HepG2 (cell line): Measurements from ENCODE around the gene COG4. TPM values are rescaled to one million over a fixed set of nuclear protein-coding genes. Genes with fewer than 3 reads are reported as not detected.

Experiments used
- CBX1 ChIP-seq: IDR thresholded peaks from one replicate; pipeline ENCODE4 v1.6.1; 2016; ENCODE audit warnings: antibody characterized with exemption, low read depth
- CHCHD3 ChIP-seq: sonication (generic); formaldehyde crosslinking; IDR thresholded peaks from 2 replicates; pipeline ENCODE4 v1.8.0; 2022; ENCODE audit warnings: mild to moderate bottlenecking, missing genetic modification reagents, moderate library complexity
- E2F1 ChIP-seq: sonication (generic); formaldehyde crosslinking; IDR thresholded peaks from 2 replicates; pipeline ENCODE4 v1.5.0; 2020; ENCODE audit warnings: missing genetic modification reagents
- NFKB2 ChIP-seq: sonication (generic); formaldehyde crosslinking; IDR thresholded peaks from 2 replicates; pipeline ENCODE4 v1.4.0; 2020; ENCODE audit warnings: missing genetic modification reagents, borderline replicate concordance
- NR2F1 ChIP-seq, 2 experiments: fragments of 450-650 bp in 1 of 2; formaldehyde crosslinking in 1 of 2; IDR thresholded peaks; 2 replicates each; pipeline versions ENCODE4 v1.5.0 to v1.6.1; 2016 to 2020; ENCODE audit warnings: mild to moderate bottlenecking in 1 of 2, missing compliant biosample characterization in 1 of 2, missing genetic modification reagents in 1 of 2, moderate library complexity in 1 of 2
- RBM22 ChIP-seq: fragments of 200-400 bp; formaldehyde crosslinking; optimal IDR thresholded peaks from 2 replicates; pipeline ENCODE3; 2017; ENCODE audit warnings: mild to moderate bottlenecking, low read length, moderate library complexity
- RELA ChIP-seq: sonication (generic); formaldehyde crosslinking; IDR thresholded peaks from 2 replicates; pipeline ENCODE4 v1.4.0; 2020; ENCODE audit warnings: missing genetic modification reagents
- REST ChIP-seq, 2 experiments: IDR thresholded peaks; 2 replicates each; pipeline ENCODE4 v1.6.1; 2011 to 2012; ENCODE audit warnings: low read length in 2 of 2, borderline replicate concordance in 1 of 2, low read depth in 1 of 2, mild to moderate bottlenecking in 1 of 2, moderate library complexity in 1 of 2
- TBX3 ChIP-seq: fragments of 450-650 bp; IDR thresholded peaks from 2 replicates; pipeline ENCODE4 v1.6.1; 2017; ENCODE audit warnings: antibody characterized with exemption, mild to moderate bottlenecking, inconsistent platforms, borderline replicate concordance
- THAP7 ChIP-seq: sonication (generic); formaldehyde crosslinking; IDR thresholded peaks from 2 replicates; pipeline ENCODE4 v1.8.1; 2023; ENCODE audit warnings: mild to moderate bottlenecking, missing genetic modification reagents
- polyA plus RNA-seq, 8 experiments: library from polyadenylated mRNA; depleted of rRNA in 3 of 8; stranded (reverse) in 7 of 8; unstranded in 1 of 8; fragments of >200 nt; fragmentation: Illumina TruSeq in 4 of 8; extraction: Trizol in 4 of 8; gene quantifications; 2 replicates each; pipeline versions ENCODE4 v1.2.1 to v1.2.3, GENCODE V29; 2011 to 2016; ENCODE audit warnings: low read depth in 4 of 8, missing spikeins in 1 of 8, mixed read lengths in 1 of 8; ENCODE audit not compliant: insufficient read depth in 1 of 8
- total RNA-seq, 5 experiments: library from RNA; depleted of rRNA; stranded (reverse); fragments of >200 nt; fragmentation: Illumina TruSeq; extraction: Trizol; gene quantifications; 2 replicates each; pipeline ENCODE4 v1.2.3, GENCODE V29; 2016; ENCODE audit warnings: low read depth in 1 of 5
- TF ChIP-seq, protein P1 (sequence below): sonication (generic); formaldehyde crosslinking; IDR thresholded peaks from 2 replicates; pipeline ENCODE4 v1.5.0; 2020; ENCODE audit warnings: mild to moderate bottlenecking, missing genetic modification reagents
- TF ChIP-seq, protein P2 (sequence below): sonication (generic); formaldehyde crosslinking; IDR thresholded peaks from 2 replicates; pipeline ENCODE4 v1.4.0; 2020; ENCODE audit warnings: missing genetic modification reagents
- TF ChIP-seq, protein P3 (sequence below): IDR thresholded peaks from 2 replicates; pipeline ENCODE4 v1.6.1; 2016; ENCODE audit warnings: missing compliant biosample characterization, missing genetic modification reagents, borderline replicate concordance

COG4 gene
- total and polyA plus RNA-seq, 2 of the 13 experiments (the other 11 are each of a cell fraction or from before 2014, with no cell fraction given), result 51.1 to 73.8 TPM

- TF ChIP-seq, protein P1, sequence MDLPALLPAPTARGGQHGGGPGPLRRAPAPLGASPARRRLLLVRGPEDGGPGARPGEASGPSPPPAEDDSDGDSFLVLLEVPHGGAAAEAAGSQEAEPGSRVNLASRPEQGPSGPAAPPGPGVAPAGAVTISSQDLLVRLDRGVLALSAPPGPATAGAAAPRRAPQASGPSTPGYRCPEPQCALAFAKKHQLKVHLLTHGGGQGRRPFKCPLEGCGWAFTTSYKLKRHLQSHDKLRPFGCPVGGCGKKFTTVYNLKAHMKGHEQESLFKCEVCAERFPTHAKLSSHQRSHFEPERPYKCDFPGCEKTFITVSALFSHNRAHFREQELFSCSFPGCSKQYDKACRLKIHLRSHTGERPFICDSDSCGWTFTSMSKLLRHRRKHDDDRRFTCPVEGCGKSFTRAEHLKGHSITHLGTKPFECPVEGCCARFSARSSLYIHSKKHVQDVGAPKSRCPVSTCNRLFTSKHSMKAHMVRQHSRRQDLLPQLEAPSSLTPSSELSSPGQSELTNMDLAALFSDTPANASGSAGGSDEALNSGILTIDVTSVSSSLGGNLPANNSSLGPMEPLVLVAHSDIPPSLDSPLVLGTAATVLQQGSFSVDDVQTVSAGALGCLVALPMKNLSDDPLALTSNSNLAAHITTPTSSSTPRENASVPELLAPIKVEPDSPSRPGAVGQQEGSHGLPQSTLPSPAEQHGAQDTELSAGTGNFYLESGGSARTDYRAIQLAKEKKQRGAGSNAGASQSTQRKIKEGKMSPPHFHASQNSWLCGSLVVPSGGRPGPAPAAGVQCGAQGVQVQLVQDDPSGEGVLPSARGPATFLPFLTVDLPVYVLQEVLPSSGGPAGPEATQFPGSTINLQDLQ (CRISPR knock-in tag), result 0 out of 2 replicates have a peak, but pooled peaks have one; percentile 20
- TF ChIP-seq NFKB2 (CRISPR knock-in tag) (peak; percentile 24; the same call in 1 of the 2 replicates), NR2F1 (CRISPR knock-in tag; IDR thresholded peaks at IDR 0.05) (peak in 1 of 2 experiments; percentile 37; a peak in 2 of 4 replicates), RELA (CRISPR knock-in tag) (peak; percentile 78; the same call in 1 of the 2 replicates), RBM22 (no peak), E2F1 (peak; percentile 96), CBX1 (no peak), REST (IDR thresholded peaks at IDR 0.05; ENCODE audit: borderline replicate concordance in 1 of 2, low read depth in 1 of 2, low read length in 2 of 2) (peak in 1 of 2 experiments; percentile 86; a peak in 3 of 4 replicates), TBX3 (no peak), CHCHD3 (CRISPR knock-in tag) (0 out of 2 replicates have a peak, but pooled peaks have one; percentile 34), THAP7 (CRISPR knock-in tag) (0 out of 2 replicates have a peak, but pooled peaks have one; percentile 64)
- TF ChIP-seq, protein P2, sequence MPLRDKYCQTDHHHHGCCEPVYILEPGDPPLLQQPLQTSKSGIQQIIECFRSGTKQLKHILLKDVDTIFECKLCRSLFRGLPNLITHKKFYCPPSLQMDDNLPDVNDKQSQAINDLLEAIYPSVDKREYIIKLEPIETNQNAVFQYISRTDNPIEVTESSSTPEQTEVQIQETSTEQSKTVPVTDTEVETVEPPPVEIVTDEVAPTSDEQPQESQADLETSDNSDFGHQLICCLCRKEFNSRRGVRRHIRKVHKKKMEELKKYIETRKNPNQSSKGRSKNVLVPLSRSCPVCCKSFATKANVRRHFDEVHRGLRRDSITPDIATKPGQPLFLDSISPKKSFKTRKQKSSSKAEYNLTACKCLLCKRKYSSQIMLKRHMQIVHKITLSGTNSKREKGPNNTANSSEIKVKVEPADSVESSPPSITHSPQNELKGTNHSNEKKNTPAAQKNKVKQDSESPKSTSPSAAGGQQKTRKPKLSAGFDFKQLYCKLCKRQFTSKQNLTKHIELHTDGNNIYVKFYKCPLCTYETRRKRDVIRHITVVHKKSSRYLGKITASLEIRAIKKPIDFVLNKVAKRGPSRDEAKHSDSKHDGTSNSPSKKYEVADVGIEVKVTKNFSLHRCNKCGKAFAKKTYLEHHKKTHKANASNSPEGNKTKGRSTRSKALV, result peak; percentile 79; the same call in 1 of the 2 replicates
- TF ChIP-seq, protein P3, sequence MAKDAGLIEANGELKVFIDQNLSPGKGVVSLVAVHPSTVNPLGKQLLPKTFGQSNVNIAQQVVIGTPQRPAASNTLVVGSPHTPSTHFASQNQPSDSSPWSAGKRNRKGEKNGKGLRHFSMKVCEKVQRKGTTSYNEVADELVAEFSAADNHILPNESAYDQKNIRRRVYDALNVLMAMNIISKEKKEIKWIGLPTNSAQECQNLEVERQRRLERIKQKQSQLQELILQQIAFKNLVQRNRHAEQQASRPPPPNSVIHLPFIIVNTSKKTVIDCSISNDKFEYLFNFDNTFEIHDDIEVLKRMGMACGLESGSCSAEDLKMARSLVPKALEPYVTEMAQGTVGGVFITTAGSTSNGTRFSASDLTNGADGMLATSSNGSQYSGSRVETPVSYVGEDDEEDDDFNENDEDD, result peak; percentile 36; the same call in 1 of the 2 replicates
These were observed 517 bp upstream of the COG4 start, which contains the start of gene SF3B3 (continued) for GRCh38 chr16:70523743-70524398.
